ACC112 (cell line): ENCODE measurements around the gene PEX16.

Experiments used
- H2AFZ ChIP-seq: fragments of 200-600 bp; sonication (generic); one replicate; pipeline ENCODE4 v1.6.0; 2017; ENCODE audit warnings: antibody characterized with exemption, low read length; ENCODE audit not compliant: unreplicated experiment
- H3K27ac ChIP-seq: fragments of 200-600 bp; sonication (generic); 2 replicates; pipeline ENCODE4 v1.5.1; 2014; ENCODE audit warnings: low read depth, mild to moderate bottlenecking, antibody characterized with exemption, low read length, moderate library complexity
- H3K27me3 ChIP-seq: fragments of 200-600 bp; sonication (generic); 2 replicates; pipeline ENCODE4 v1.6.1; 2014; ENCODE audit warnings: mild to moderate bottlenecking, antibody characterized with exemption, low read length, moderate library complexity, mixed read lengths; ENCODE audit not compliant: insufficient read depth
- H3K36me3 ChIP-seq: fragments of 200-600 bp; sonication (generic); 2 replicates; pipeline ENCODE4 v1.6.1; 2016; ENCODE audit warnings: mild to moderate bottlenecking, antibody characterized with exemption, low read length, moderate library complexity, mixed read lengths; ENCODE audit not compliant: insufficient read depth
- H3K4me1 ChIP-seq: fragments of 200-600 bp; sonication (generic); one replicate; pipeline ENCODE4 v1.6.1; 2016; ENCODE audit warnings: low read length, mixed read lengths; ENCODE audit not compliant: insufficient read depth, unreplicated experiment, control insufficient read depth
- H3K4me3 ChIP-seq: fragments of 200-600 bp; sonication (generic); 2 replicates; pipeline ENCODE4 v1.5.1; 2014; ENCODE audit warnings: mild to moderate bottlenecking, low read depth, low read length
- H3K79me2 ChIP-seq: fragments of 200-600 bp; sonication (generic); one replicate; pipeline ENCODE4 v1.6.0; 2016; ENCODE audit warnings: low read length; ENCODE audit not compliant: control insufficient read depth, unreplicated experiment, insufficient read depth

Gene PEX16

DNA sequence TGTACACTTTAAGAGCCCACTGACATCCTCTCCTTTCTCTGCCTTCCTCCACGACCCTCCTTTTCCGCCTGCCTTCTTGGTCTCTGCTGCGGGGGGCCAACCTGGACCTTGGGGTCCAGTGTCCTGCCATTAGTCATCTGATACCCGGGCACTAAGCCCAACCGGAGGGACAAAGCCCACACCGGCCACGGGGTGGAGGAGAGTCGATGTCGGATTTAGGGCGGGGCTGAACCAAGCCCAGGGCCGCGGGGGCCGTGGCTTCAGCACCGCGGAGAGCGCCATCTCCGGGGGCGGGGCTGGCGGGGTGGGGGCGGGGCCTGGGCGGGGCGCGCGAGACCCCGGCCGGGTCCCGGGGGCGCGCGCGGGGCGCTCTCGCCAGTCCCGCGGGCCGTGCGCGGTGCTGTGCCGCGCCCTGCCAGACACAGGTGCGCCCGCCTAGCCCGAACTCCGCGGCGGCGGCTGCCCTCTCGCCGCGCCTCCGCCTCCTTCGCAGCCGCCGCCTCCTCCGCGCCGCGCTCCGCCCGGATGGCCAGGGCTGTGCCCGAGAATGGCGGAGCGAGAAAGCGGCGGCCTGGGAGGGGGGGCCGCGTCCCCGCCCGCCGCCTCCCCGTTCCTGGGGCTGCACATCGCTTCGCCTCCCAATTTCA lies 32.3 kb downstream of the PEX16 start, which contains the start of gene MAPK8IP1:
Gene MAPK8IP1 (plus strand): TSS at position 378 of the 647 bp plus-strand sequence. CDS start 170 bp downstream, at position 548.
- H2AFZ ChIP-seq: no peak within 1 kb of the TSS

GRCh38 chr11:45884596-45885185 lies 33.0 kb downstream of the PEX16 start:
- H3K27me3 ChIP-seq: peaks cover 17% of the 10 kb centered on the region
- no peak overlapping the region for H3K4me3 ChIP-seq
- peaks cover 25% of the 10 kb centered on the region for H3K4me1 ChIP-seq
- no peak overlapping the region for H3K27ac ChIP-seq
- no peaks in the 10 kb centered on the region for H3K36me3 ChIP-seq
- H2AFZ ChIP-seq: no peak overlapping the region
- no peaks in the 10 kb centered on the region for H3K79me2 ChIP-seq

More for the DNA sequence above, 32.3 kb downstream of the PEX16 start, which contains the start of gene MAPK8IP1:
- H3K4me3 ChIP-seq: peak within 1 kb of the TSS; percentile 67
- H3K79me2 ChIP-seq: no peaks in the 10 kb centered on the region
- H3K4me1 ChIP-seq: peaks cover 18% of the 10 kb centered on the region
- no peaks in the 10 kb centered on the region for H3K36me3 ChIP-seq
- peaks cover 17% of the 10 kb centered on the region for H3K27me3 ChIP-seq
- no peak within 1 kb of the TSS for H3K27ac ChIP-seq

GRCh38 chr11:45881708-45882368 lies 35.8 kb downstream of the PEX16 start:
- Histone ChIP-seq H3K79me2 (no peaks in the 10 kb centered on the region), H3K27me3 (peaks cover 6% of the 10 kb centered on the region; the same call in 1 of the 2 replicates), H3K4me1 (peaks cover 27% of the 10 kb centered on the region), H3K4me3 (no peak overlapping the region), H2AFZ (no peak overlapping the region), H3K27ac (no peak overlapping the region), H3K36me3 (no peaks in the 10 kb centered on the region)

DNA sequence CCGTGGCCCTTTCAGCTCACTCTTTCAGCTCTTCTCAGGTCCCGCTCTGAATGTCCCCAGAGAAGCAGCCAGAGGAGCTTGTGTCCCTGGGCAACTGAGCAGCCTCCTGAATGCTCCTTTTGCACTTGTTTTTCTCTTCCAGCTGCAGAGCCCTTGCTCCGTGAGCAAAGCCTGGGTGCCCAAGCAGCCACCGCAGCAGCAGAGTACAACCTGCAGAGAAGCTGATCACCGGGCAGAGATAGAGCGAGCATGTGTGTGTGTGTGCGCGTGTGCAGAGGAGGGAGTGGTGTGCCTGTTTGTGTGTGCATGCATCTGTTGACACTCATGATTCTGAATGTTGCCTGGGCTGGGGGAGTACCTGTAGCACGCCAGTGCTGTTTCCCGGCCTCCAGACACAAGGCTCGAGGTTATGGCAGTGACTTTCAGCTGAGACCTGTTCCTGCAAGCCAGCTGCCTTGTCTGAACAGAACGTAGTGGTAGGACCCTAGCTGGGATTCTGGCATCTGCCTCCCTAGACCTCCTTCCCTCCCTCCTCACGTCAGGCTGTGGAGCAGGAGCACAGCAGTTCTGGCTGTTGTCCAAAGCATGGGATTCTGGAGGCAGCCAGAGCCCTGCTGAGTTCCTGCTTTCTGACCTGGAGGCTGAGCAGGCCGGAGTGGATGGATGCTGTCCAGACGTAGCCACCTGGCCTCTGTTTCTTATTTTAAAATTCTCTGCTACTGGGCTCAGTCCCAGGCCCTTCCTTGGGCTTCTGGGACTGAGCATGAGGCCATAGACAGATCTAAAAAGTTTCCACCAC lies 36.7 kb downstream of the PEX16 start:
- Histone ChIP-seq H3K4me1 (peaks cover 27% of the 10 kb centered on the region), H2AFZ (no peak overlapping the region), H3K4me3 (no peak overlapping the region), H3K27me3 (peaks cover 3% of the 10 kb centered on the region; the same call in 1 of the 2 replicates), H3K27ac (no peak overlapping the region), H3K79me2 (no peaks in the 10 kb centered on the region), H3K36me3 (no peaks in the 10 kb centered on the region)

DNA sequence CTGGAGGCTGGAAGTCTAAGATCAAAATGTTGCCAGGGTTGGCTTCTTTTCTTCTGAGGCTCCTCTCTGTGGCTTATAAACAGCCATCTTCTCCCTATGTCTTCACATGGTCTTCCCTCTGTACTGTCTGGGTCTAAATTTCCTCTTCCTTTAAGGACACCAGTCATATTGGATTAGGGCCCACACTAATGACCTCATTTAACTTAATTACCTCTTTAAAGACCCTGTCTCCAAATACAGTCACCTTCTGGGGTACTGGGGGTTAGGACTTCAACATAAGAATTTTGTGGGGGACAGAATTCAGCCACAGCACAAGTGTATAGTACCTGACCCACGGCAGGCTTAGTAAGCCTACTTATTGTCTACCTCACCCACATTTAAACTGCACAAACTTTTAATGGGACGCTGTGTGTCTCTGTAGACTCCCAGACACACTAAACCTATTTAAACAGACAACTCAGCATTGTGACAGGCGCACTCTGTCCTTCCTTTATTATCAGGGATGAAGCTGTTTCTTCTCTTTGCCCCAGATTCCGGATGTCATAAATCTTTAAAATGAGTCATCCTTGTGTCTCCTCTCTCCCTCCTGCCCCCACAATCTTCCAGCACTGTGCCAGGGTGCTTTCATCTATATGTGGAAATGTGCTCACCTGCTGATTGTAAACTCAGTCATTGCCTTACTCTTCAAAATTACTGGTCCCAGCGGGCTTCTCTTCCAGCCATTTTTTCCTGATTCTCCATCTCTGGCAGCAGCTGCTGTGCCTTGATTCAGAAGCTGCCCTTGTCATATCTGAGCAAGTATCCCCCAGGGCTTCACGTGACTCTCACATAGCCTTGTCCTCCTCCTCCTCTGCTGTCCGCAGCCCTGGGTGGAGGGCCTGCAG lies 37.6 kb downstream of the PEX16 start:
- Histone ChIP-seq H3K36me3 (no peaks in the 10 kb centered on the region), H3K27me3 (no peaks in the 10 kb centered on the region), H2AFZ (no peak overlapping the region), H3K79me2 (no peaks in the 10 kb centered on the region), H3K4me1 (peaks cover 27% of the 10 kb centered on the region), H3K4me3 (no peak overlapping the region), H3K27ac (peak overlapping the region; percentile 17; the same call in 1 of the 2 replicates)

DNA sequence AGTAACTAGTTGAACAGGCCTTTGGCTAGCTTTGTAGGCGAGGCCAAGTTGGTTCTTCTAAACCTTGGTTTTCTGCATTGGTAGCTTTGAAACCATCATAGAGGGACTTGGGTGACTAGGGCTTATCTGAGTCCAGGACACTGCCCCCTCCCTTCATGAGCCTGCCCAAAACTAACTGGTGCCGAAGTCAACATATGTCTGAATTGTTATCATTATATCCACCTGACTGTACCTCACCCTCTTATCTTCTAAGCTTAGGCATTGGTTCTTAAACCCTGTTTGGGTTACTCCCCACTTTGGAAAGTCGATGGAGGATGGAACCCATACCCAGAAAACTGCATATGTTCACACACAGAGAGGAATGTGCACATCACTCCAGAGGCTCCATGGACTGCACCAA lies 39.8 kb downstream of the PEX16 start:
- Histone ChIP-seq H3K79me2 (no peaks in the 10 kb centered on the region), H3K27me3 (no peaks in the 10 kb centered on the region), H3K4me1 (peaks cover 32% of the 10 kb centered on the region), H3K36me3 (no peaks in the 10 kb centered on the region), H3K27ac (no peak overlapping the region), H3K4me3 (no peak overlapping the region), H2AFZ (no peak overlapping the region)

GRCh38 chr11:45877221-45877620 lies 40.5 kb downstream of the PEX16 start:
- Histone ChIP-seq H3K79me2 (no peaks in the 10 kb centered on the region), H3K36me3 (no peaks in the 10 kb centered on the region), H2AFZ (no peak overlapping the region), H3K4me1 (peaks cover 35% of the 10 kb centered on the region), H3K27ac (no peak overlapping the region), H3K4me3 (no peak overlapping the region), H3K27me3 (no peaks in the 10 kb centered on the region)

- H3K27me3 ChIP-seq: no peaks in the 10 kb centered on the region
- H3K27ac ChIP-seq: no peak overlapping the region
- H3K79me2 ChIP-seq: no peaks in the 10 kb centered on the region
- H2AFZ ChIP-seq: no peak overlapping the region
- peaks cover 28% of the 10 kb centered on the region for H3K4me1 ChIP-seq
- peaks cover 3% of the 10 kb centered on the region; the same call in 1 of the 2 replicates for H3K36me3 ChIP-seq
- no peak overlapping the region for H3K4me3 ChIP-seq
Observed at GRCh38 chr11:45876401-45876800, 41.3 kb downstream of the PEX16 start.

DNA sequence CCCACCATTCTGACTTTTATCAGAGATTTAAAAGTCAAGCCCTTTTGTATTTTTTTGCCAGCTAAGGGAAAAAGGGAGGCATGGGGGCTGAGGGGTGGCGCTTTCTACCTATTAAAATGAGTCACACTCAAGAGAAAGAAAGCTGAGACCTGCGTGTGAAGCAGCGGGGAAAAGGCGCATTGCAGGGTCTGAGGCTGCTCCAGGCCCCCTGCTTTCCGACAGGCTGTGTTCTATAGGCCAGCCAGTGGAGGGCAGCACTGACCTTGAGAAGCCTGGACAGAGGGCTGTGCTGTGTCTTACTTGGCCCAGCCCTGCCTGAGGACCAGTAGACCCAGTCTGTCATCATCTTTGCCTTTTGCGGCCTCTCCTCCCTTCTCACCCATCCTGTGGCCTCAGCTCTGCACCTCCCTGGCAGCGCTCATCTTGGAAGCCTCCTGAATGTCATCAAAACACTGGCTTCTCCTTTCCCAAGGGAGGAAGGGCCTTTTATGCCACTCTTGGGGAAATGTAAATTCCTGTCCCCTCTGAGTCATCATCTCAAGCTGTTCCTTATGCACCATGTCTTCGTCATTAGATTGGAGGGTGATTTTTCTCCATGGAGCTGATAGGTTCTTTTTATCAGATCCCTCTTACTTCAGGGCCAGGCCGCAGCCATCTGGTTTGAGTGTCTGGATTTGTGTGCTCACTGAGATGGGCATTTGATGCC lies 44.9 kb downstream of the PEX16 start:
- H3K36me3 ChIP-seq: peaks cover 3% of the 10 kb centered on the region; the same call in 1 of the 2 replicates

More for the DNA sequence above, 44.9 kb downstream of the PEX16 start:
- Histone ChIP-seq H3K4me3 (no peak overlapping the region), H3K27ac (peak overlapping the region; percentile 45), H3K79me2 (no peaks in the 10 kb centered on the region), H3K27me3 (no peaks in the 10 kb centered on the region), H2AFZ (no peak overlapping the region), H3K4me1 (peaks cover 9% of the 10 kb centered on the region)
